B cell (primary cell): ENCODE data around the gene CHSY3. TPM values are rescaled to one million over a fixed set of nuclear protein-coding genes. Genes with fewer than 3 reads are reported as not detected.

ENCODE experiments used
- ATAC-seq: fragments of 200-7000 bp; cut with Tn5 transposase; one replicate; pipeline ENCODE4 v1.10.0; 2021; ENCODE audit warnings: low read depth, mild to moderate bottlenecking, moderate number of reproducible peaks, moderate library complexity
- CTCF ChIA-PET: fragments of 350-600 bp; sonication (Branson Sonifier 250); formaldehyde crosslinking; loops from one replicate; lab custom pipeline; 2021; ENCODE audit warnings: antibody characterized with exemption, inconsistent platforms; lab: Charles Lee
- POLR2A ChIA-PET: fragments of 350-600 bp; sonication (Branson Sonifier 250); formaldehyde crosslinking; loops from one replicate; lab custom pipeline; 2021; ENCODE audit warnings: antibody characterized with exemption; lab: Charles Lee
- DNase-seq: peaks from one replicate; pipeline ENCODE4 v3.0.0; 2013
- H2AFZ ChIP-seq: 2 replicates; pipeline ENCODE4 v1.6.1; 2012; ENCODE audit warnings: mild to moderate bottlenecking, low read depth, low read length; ENCODE audit not compliant: insufficient read depth, poor library complexity, severe bottlenecking
- H3K27ac ChIP-seq, 2 donors: 1 replicate in 1 of 2; 2 replicates in 1 of 2; pipeline ENCODE4 v1.5.1; 2012 to 2013; ENCODE audit warnings: low read length in 2 of 2, mild to moderate bottlenecking in 2 of 2, moderate library complexity in 1 of 2
- H3K27me3 ChIP-seq, 4 experiments: fragments of 200-600 bp in 1 of 4; sonication (generic) in 1 of 4; replicated peaks in 1 of 4; 1 replicate in 2 of 4; 2 replicates in 2 of 4; pipeline versions ENCODE4 v1.6.1 to v1.7.0; 2013 to 2016; ENCODE audit warnings: low read length in 3 of 4, mild to moderate bottlenecking in 2 of 4, mixed read lengths in 1 of 4, moderate library complexity in 1 of 4; ENCODE audit not compliant: insufficient read depth in 4 of 4, control insufficient read depth in 3 of 4; ENCODE audit errors: control extremely low read depth in 1 of 4
- H3K36me3 ChIP-seq, 2 experiments: replicated peaks in 1 of 2; 1 replicate in 1 of 2; 2 replicates in 1 of 2; pipeline versions ENCODE4 v1.6.1 to v1.7.1; 2013; ENCODE audit warnings: low read length in 1 of 2; ENCODE audit not compliant: insufficient read depth in 2 of 2, control insufficient read depth in 1 of 2; ENCODE audit errors: control extremely low read depth in 1 of 2, extremely low read depth in 1 of 2
- H3K4me1 ChIP-seq, 2 donors: fragments of 200-600 bp in 1 of 2; sonication (generic) in 1 of 2; 1 replicate in 1 of 2; 2 replicates in 1 of 2; pipeline versions ENCODE4 v1.5.1 to v1.6.1; 2013 to 2017; ENCODE audit warnings: low read length in 2 of 2; ENCODE audit not compliant: control insufficient read depth in 2 of 2, insufficient read depth in 2 of 2
- H3K4me2 ChIP-seq: replicated peaks from 2 replicates; pipeline ENCODE3; 2012; ENCODE audit warnings: mild to moderate bottlenecking, low read depth, low read length; ENCODE audit not compliant: poor library complexity, severe bottlenecking
- H3K4me3 ChIP-seq, 5 experiments: fragments of 200-600 bp in 1 of 5; sonication (generic) in 1 of 5; 1 replicate in 3 of 5; 2 replicates in 2 of 5; pipeline versions ENCODE4 v1.5.1 to v1.7.0; 2011 to 2016; ENCODE audit warnings: low read length in 4 of 5, mild to moderate bottlenecking in 4 of 5, low read depth in 2 of 5, control low read depth in 1 of 5, moderate library complexity in 1 of 5; ENCODE audit not compliant: insufficient read depth in 1 of 5; ENCODE audit errors: control extremely low read depth in 1 of 5, extremely low read depth in 1 of 5
- H3K79me2 ChIP-seq: fragments of 200-600 bp; sonication (generic); one replicate; pipeline ENCODE4 v1.6.0; 2016; ENCODE audit warnings: low read length; ENCODE audit not compliant: control insufficient read depth, insufficient read depth
- H3K9ac ChIP-seq: fragments of 200-600 bp; sonication (generic); 2 replicates; pipeline ENCODE4 v1.6.1; 2017; ENCODE audit warnings: mild to moderate bottlenecking, low read length, moderate library complexity
- H3K9me3 ChIP-seq, 3 donors: one replicate each; pipeline versions ENCODE4 v1.6.1 to v1.7.1; 2013; ENCODE audit warnings: low read length in 2 of 3; ENCODE audit not compliant: control insufficient read depth in 2 of 3, insufficient read depth in 1 of 3; ENCODE audit errors: control extremely low read depth in 1 of 3
- H4K20me1 ChIP-seq: 2 replicates; pipeline ENCODE4 v1.6.0; 2012; ENCODE audit warnings: mild to moderate bottlenecking, low read length; ENCODE audit not compliant: insufficient read depth, control insufficient read depth, poor library complexity, severe bottlenecking
- H3K27ac Mint-ChIP-seq: one replicate; pipeline ENCODE4 v1.8.0; 2021; ENCODE audit warnings: mixed read lengths
- H3K27me3 Mint-ChIP-seq: one replicate; pipeline ENCODE4 v1.8.0; 2021; ENCODE audit warnings: mixed read lengths
- H3K4me1 Mint-ChIP-seq: one replicate; pipeline ENCODE4 v1.8.0; 2021; ENCODE audit warnings: mixed read lengths
- H3K4me3 Mint-ChIP-seq: one replicate; pipeline ENCODE4 v1.8.0; 2021; ENCODE audit warnings: mixed read lengths
- H3K9me3 Mint-ChIP-seq: one replicate; pipeline ENCODE4 v1.8.0; 2022; ENCODE audit warnings: mixed read lengths; ENCODE audit not compliant: insufficient read depth
- EZH2 ChIP-seq: IDR thresholded peaks from 2 replicates; pipeline ENCODE4 v1.6.1; 2012; ENCODE audit warnings: borderline replicate concordance, low read depth, mild to moderate bottlenecking, moderate library complexity, low read length; ENCODE audit not compliant: insufficient read depth, poor library complexity, severe bottlenecking
- WGBS: methylation state at CpG from one replicate; pipeline ENCODE4 v1.1.5; 2013; ENCODE audit warnings: missing lambda C conversion rate; ENCODE audit not compliant: insufficient coverage; 5-methylcytosine and 5-hydroxymethylcytosine counted together
- intact Hi-C: fragments of 100-400 bp; cut with micrococcal nuclease; formaldehyde crosslinking; loops from one replicate; pipeline ENCODE4 v1.10.0; 2022
- polyA plus RNA-seq: library from polyadenylated mRNA; depleted of rRNA; stranded (reverse); fragments of >200 nt; gene quantifications from 2 replicates; pipeline ENCODE4 v1.2.3, GENCODE V29; 2012
- total RNA-seq, 2 donors: library from RNA; stranded (reverse); fragments of 120-200 nt in 1 of 2; gene quantifications; 1 replicate in 1 of 2; 2 replicates in 1 of 2; pipeline versions ENCODE4 v1.2.3 to v1.2.4, GENCODE V29; 2013 to 2022
- TF ChIP-seq, protein P1 (sequence below): fragments of 200-600 bp; IDR thresholded peaks from one replicate; pipeline ENCODE4 v1.8.0; 2022; ENCODE audit warnings: antibody characterized with exemption, mild to moderate bottlenecking

Gene CHSY3
- total and polyA plus RNA-seq, 2 donors (not counting 1 experiment from before 2014, with no cell fraction given): not detected

DNA sequence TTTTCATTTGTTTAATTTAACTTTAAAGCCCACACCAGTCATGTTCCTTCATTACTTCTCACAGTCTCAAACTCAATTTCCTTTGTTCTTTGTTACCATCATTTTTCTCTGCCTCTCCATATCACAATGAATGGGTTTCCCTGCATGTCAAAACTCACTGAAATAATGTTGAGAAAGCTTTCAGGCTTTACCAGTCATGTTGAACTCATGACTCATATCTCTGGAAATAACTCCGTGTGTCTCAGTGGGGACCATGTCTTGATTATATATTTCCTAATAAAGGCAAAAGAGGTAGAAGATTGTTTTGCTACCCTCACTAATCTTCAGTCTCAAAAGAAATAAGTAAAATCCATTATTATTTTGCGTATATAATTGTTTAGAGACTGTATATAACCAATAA, 231.2 kb downstream of the CHSY3 start:
- no peaks in the 10 kb centered on the region for H3K4me1 Mint-ChIP-seq

DNA sequence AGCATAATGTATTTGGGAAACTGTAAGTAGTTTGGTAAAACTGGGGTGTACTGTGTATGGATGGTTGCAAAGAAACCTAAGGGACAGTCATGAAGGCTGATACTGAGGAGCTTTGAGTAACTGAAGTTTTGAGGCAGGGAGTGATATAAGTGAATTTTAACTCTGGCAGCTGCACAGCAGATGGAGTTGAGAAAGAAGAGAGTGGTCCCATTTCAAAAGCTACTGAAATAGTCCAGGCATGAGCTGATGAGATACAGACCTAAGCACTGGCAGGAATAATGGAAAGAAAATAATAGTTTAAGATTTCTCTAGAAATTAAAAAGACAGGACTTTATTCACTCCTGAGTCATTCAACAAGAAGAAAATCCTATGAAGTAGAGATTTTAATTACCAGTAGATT, 232.0 kb downstream of the CHSY3 start:
- no peaks in the 10 kb centered on the region for H4K20me1 ChIP-seq
- intact Hi-C loops: no loop called here
- H3K79me2 ChIP-seq: no peaks in the 10 kb centered on the region
- no peaks in the 10 kb centered on the region for H3K36me3 ChIP-seq
- no peaks in the 10 kb centered on the region for H3K27me3 ChIP-seq
- Mint-ChIP-seq H3K27ac (no peak overlapping the region), H3K27me3 (peaks cover 4% of the 10 kb centered on the region), H3K4me1 (no peaks in the 10 kb centered on the region), H3K4me3 (no peak overlapping the region), H3K9me3 (peaks cover 3% of the 10 kb centered on the region)
- ATAC-seq (no peak), DNase-seq (no peak)
- TF ChIP-seq, protein P1, sequence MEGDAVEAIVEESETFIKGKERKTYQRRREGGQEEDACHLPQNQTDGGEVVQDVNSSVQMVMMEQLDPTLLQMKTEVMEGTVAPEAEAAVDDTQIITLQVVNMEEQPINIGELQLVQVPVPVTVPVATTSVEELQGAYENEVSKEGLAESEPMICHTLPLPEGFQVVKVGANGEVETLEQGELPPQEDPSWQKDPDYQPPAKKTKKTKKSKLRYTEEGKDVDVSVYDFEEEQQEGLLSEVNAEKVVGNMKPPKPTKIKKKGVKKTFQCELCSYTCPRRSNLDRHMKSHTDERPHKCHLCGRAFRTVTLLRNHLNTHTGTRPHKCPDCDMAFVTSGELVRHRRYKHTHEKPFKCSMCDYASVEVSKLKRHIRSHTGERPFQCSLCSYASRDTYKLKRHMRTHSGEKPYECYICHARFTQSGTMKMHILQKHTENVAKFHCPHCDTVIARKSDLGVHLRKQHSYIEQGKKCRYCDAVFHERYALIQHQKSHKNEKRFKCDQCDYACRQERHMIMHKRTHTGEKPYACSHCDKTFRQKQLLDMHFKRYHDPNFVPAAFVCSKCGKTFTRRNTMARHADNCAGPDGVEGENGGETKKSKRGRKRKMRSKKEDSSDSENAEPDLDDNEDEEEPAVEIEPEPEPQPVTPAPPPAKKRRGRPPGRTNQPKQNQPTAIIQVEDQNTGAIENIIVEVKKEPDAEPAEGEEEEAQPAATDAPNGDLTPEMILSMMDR: no peak
- no peak for TF ChIP-seq EZH2
- H3K4me3 ChIP-seq: no peak overlapping the region
- CTCF ChIA-PET: no interaction called here
- no peaks in the 10 kb centered on the region for H3K9me3 ChIP-seq
- no peak overlapping the region for H3K27ac ChIP-seq
- H2AFZ ChIP-seq: no peak overlapping the region
- no peak overlapping the region for H3K4me2 ChIP-seq
- H3K9ac ChIP-seq: no peak overlapping the region
- no peaks in the 10 kb centered on the region for H3K4me1 ChIP-seq
- POLR2A ChIA-PET: no interaction called here

More for the DNA sequence above, 231.2 kb downstream of the CHSY3 start:
- ChIA-PET CTCF (no interaction called here), POLR2A (no interaction called here)
- peaks cover 3% of the 10 kb centered on the region for H3K9me3 Mint-ChIP-seq
- no peak overlapping the region for H3K4me3 Mint-ChIP-seq
- Histone ChIP-seq H3K4me3 (no peak overlapping the region), H3K79me2 (no peaks in the 10 kb centered on the region), H3K27ac (no peak overlapping the region), H2AFZ (no peak overlapping the region), H3K4me1 (no peaks in the 10 kb centered on the region), H3K4me2 (no peak overlapping the region), H3K9ac (no peak overlapping the region), H4K20me1 (no peaks in the 10 kb centered on the region), H3K9me3 (no peaks in the 10 kb centered on the region), H3K27me3 (no peaks in the 10 kb centered on the region), H3K36me3 (no peaks in the 10 kb centered on the region)
- no peak overlapping the region for H3K27ac Mint-ChIP-seq
- intact Hi-C loops: no loop called here
- TF ChIP-seq, protein P1: no peak
- TF ChIP-seq EZH2: no peak
- no CpG with 5 or more reads among the region's 2 CpGs for WGBS
- ATAC-seq (no peak), DNase-seq (no peak)
- peaks cover 4% of the 10 kb centered on the region for H3K27me3 Mint-ChIP-seq
